AG10803 (cell line): ENCODE results near the gene UGDH.

Experiments used
- DNase-seq: peaks from one replicate; pipeline ENCODE4 v3.0.0; 2010; ENCODE audit warnings: low read depth
- H3K4me3 ChIP-seq: 2 replicates; pipeline ENCODE4 v1.5.1; 2011; ENCODE audit warnings: mild to moderate bottlenecking, low read length, control low read depth
- CTCF ChIP-seq: conservative IDR thresholded peaks from 2 replicates; pipeline ENCODE4 v1.5.1; 2011; ENCODE audit warnings: mild to moderate bottlenecking, low read length, control low read depth, inconsistent platforms

The UGDH gene

GRCh38 chr4:39476187-39476895, 50.9 kb downstream of the UGDH start:
- no peak for TF ChIP-seq CTCF
- DNase-seq = no peak
- no peak overlapping the region for H3K4me3 ChIP-seq

GRCh38 chr4:39472396-39472795, 54.8 kb downstream of the UGDH start:
- H3K4me3 ChIP-seq = no peak overlapping the region
- no peak for TF ChIP-seq CTCF
- peak; percentile 71 for DNase-seq

- TF ChIP-seq CTCF = no peak
- DNase-seq = no peak
- H3K4me3 ChIP-seq = no peak overlapping the region
These were observed 56.8 kb downstream of the UGDH start for GRCh38 chr4:39470402-39470801.

GRCh38 chr4:39469429-39470077, 57.7 kb downstream of the UGDH start:
- TF ChIP-seq CTCF = peak; percentile 89
- DNase-seq = peak; percentile 87

GRCh38 chr4:39467464-39467863, 59.8 kb downstream of the UGDH start:
- no peak overlapping the region for H3K4me3 ChIP-seq
- no peak for TF ChIP-seq CTCF
- no peak for DNase-seq

More at GRCh38 chr4:39469429-39470077, 57.7 kb downstream of the UGDH start:
- no peak overlapping the region for H3K4me3 ChIP-seq

GRCh38 chr4:39466747-39467146, 60.5 kb downstream of the UGDH start:
- H3K4me3 ChIP-seq = no peak overlapping the region
- no peak for DNase-seq
- TF ChIP-seq CTCF = no peak
